PC-9 (cell line): Measurements from ENCODE around the gene SCRN3. TPM values are rescaled to one million over a fixed set of nuclear protein-coding genes. Genes with fewer than 3 reads are reported as not detected.
"Not testable (repeated sequence)": the region's sequence is repeated elsewhere in the genome, so short reads cannot be mapped to it uniquely, and the experiment has no call there.

ENCODE experiments used
- BruUV-seq: library from RNA; stranded (reverse); fragments of 400-500 nt; replicated peaks from 2 replicates; lab custom pipeline; 2021; lab: Mats Ljungman, UMichigan
- CTCF ChIA-PET: fragments of 300-600 bp; sonication (Branson Sonifier 250); formaldehyde crosslinking; loops from one replicate; lab custom pipeline; 2022; ENCODE audit warnings: antibody characterized with exemption; lab: Charles Lee
- POLR2A ChIA-PET: fragments of 300-600 bp; sonication (Branson Sonifier 250); formaldehyde crosslinking; loops from one replicate; lab custom pipeline; 2022; ENCODE audit warnings: antibody characterized with exemption; ENCODE audit not compliant: unreplicated experiment; lab: Charles Lee
- DNase-seq, 2 experiments: peaks; one replicate each; pipeline versions ENCODE4 v3.0.0 to v3.0.0-alpha.2; 2015 to 2022; ENCODE audit warnings: mixed read lengths in 1 of 2
- H2AFZ ChIP-seq: fragments of 200-600 bp; sonication (generic); 2 replicates; pipeline ENCODE4 v1.8.1; 2017; ENCODE audit warnings: antibody characterized with exemption
- H3F3A ChIP-seq: fragments of 200-600 bp; sonication (generic); 2 replicates; pipeline ENCODE4 v1.8.1; 2017; ENCODE audit warnings: antibody characterized with exemption, mild to moderate bottlenecking, low read depth; ENCODE audit not compliant: insufficient read depth
- H3K27ac ChIP-seq: fragments of 200-600 bp; sonication (generic); 2 replicates; pipeline ENCODE4 v1.6.1; 2016; ENCODE audit warnings: mixed run types
- H3K27me3 ChIP-seq: fragments of 200-600 bp; sonication (generic); 2 replicates; pipeline ENCODE4 v1.6.1; 2016; ENCODE audit warnings: low read depth, mixed run types; ENCODE audit not compliant: insufficient read depth
- H3K36me3 ChIP-seq: fragments of 200-600 bp; sonication (generic); 2 replicates; pipeline ENCODE4 v1.6.1; 2016; ENCODE audit warnings: low read depth, mixed run types
- H3K4me1 ChIP-seq: fragments of 200-600 bp; sonication (generic); replicated peaks from 2 replicates; pipeline ENCODE4 v1.6.1; 2016; ENCODE audit warnings: mixed run types; ENCODE audit not compliant: insufficient read depth
- H3K4me2 ChIP-seq: fragments of 200-600 bp; sonication (generic); 2 replicates; pipeline ENCODE4 v1.6.1; 2017; ENCODE audit warnings: mixed run types
- H3K4me3 ChIP-seq: fragments of 200-600 bp; sonication (generic); 2 replicates; pipeline ENCODE4 v1.6.1; 2016; ENCODE audit warnings: mixed run types
- H3K79me2 ChIP-seq: fragments of 200-600 bp; sonication (generic); 2 replicates; pipeline ENCODE4 v1.6.1; 2017; ENCODE audit warnings: low read depth, mixed run types
- H3K9me2 ChIP-seq: fragments of 200-600 bp; sonication (generic); 2 replicates; pipeline ENCODE4 v1.8.1; 2017; ENCODE audit warnings: mild to moderate bottlenecking; ENCODE audit not compliant: insufficient read depth
- H3K9me3 ChIP-seq: fragments of 200-600 bp; sonication (generic); 2 replicates; pipeline ENCODE4 v1.8.1; 2016; ENCODE audit warnings: low read depth; ENCODE audit not compliant: insufficient read depth
- H4K20me1 ChIP-seq: fragments of 200-600 bp; sonication (generic); 2 replicates; pipeline ENCODE4 v1.8.1; 2017; ENCODE audit not compliant: insufficient read depth
- CTCF ChIP-seq: fragments of 200-600 bp; sonication (generic); conservative IDR thresholded peaks from 2 replicates; pipeline ENCODE4 v1.6.1; 2017; ENCODE audit warnings: mixed run types, antibody characterized with exemption, mild to moderate bottlenecking, moderate library complexity
- EZH2 ChIP-seq: fragments of 200-600 bp; sonication (generic); IDR thresholded peaks from 2 replicates; pipeline ENCODE4 v1.8.0; 2017; ENCODE audit warnings: antibody characterized with exemption, low read depth
- intact Hi-C: fragments of 100-400 bp; cut with micrococcal nuclease; formaldehyde crosslinking; loops from one replicate; pipeline ENCODE4 v1.10.0; 2022; ENCODE audit not compliant: unreplicated experiment
- total RNA-seq: library from RNA; stranded (reverse); gene quantifications from 2 replicates; pipeline ENCODE4 v1.2.3, GENCODE V29; 2021

The SCRN3 gene
- total RNA-seq, 1 experiment from 2014 or later: 28.7 TPM

GRCh38 chr2:174389542-174389941 lies 6.0 kb upstream of the SCRN3 start:
- no peak for DNase-seq
- no TSS peak for BruUV-seq
- no peaks in the 10 kb centered on the region for H3K9me2 ChIP-seq
- peaks cover 12% of the 10 kb centered on the region for H3K4me1 ChIP-seq
- no peak overlapping the region for H3K4me3 ChIP-seq
- TF ChIP-seq EZH2 (no peak), CTCF (no peak)
- H3K27me3 ChIP-seq: no peaks in the 10 kb centered on the region
- no peak overlapping the region for H3K4me2 ChIP-seq
- intact Hi-C loops: no loop called here
- ChIA-PET POLR2A (no interaction called here), CTCF (no interaction called here)
- no peak overlapping the region for H2AFZ ChIP-seq
- peaks cover 46% of the 10 kb centered on the region for H3K79me2 ChIP-seq
- peaks cover 10% of the 10 kb centered on the region; the same call in 1 of the 2 replicates for H3F3A ChIP-seq
- no peaks in the 10 kb centered on the region for H3K9me3 ChIP-seq
- H3K27ac ChIP-seq: no peak overlapping the region
- H3K36me3 ChIP-seq: peaks cover 40% of the 10 kb centered on the region
- H4K20me1 ChIP-seq: peaks cover 27% of the 10 kb centered on the region; the same call in 1 of the 2 replicates

- POLR2A ChIA-PET: not testable (repeated sequence)
Observed at GRCh38 chr2:174390303-174390702, 5.2 kb upstream of the SCRN3 start.

GRCh38 chr2:174392706-174393105 lies 2.8 kb upstream of the SCRN3 start:
- intact Hi-C loops: no loop called here
- ChIA-PET POLR2A (interaction anchor here (0.6 kb wide), 1 partner anchor 262 kb away, joined by 8 read pairs; no protein-coding TSS in a partner anchor), CTCF (interaction anchor here (0.7 kb wide), 1 partner anchor 92 kb away, joined by 3 read pairs; no protein-coding TSS in a partner anchor)
- Histone ChIP-seq H3K9me2 (no peaks in the 10 kb centered on the region), H3K36me3 (peaks cover 19% of the 10 kb centered on the region), H2AFZ (no peak overlapping the region), H3K27me3 (no peaks in the 10 kb centered on the region), H4K20me1 (peaks cover 16% of the 10 kb centered on the region; the same call in 1 of the 2 replicates), H3K4me1 (peaks cover 27% of the 10 kb centered on the region), H3K4me3 (no peak overlapping the region), H3K9me3 (no peaks in the 10 kb centered on the region), H3K79me2 (peaks cover 58% of the 10 kb centered on the region), H3F3A (peaks cover 29% of the 10 kb centered on the region), H3K27ac (no peak overlapping the region), H3K4me2 (no peak overlapping the region)
- no peak for TF ChIP-seq EZH2
- no peak for TF ChIP-seq CTCF
- DNase-seq: no peak
- no TSS peak for BruUV-seq

More at GRCh38 chr2:174390303-174390702, 5.2 kb upstream of the SCRN3 start:
- H3F3A ChIP-seq, H3K27me3 ChIP-seq, H3K4me2 ChIP-seq, intact Hi-C loops, H3K9me2 ChIP-seq, DNase-seq, H2AFZ ChIP-seq, H3K27ac ChIP-seq, CTCF ChIA-PET, H3K4me3 ChIP-seq, H3K9me3 ChIP-seq, BruUV-seq: not testable (repeated sequence)
- H3K36me3 ChIP-seq: peaks cover 38% of the 10 kb centered on the region
- H3K4me1 ChIP-seq: peaks cover 14% of the 10 kb centered on the region
- H4K20me1 ChIP-seq: peaks cover 22% of the 10 kb centered on the region; the same call in 1 of the 2 replicates
- H3K79me2 ChIP-seq: peaks cover 53% of the 10 kb centered on the region
